Stimulated activated CD4-positive, alpha-beta T cell treated with anti-CD3 and anti-CD28 coated beads, Interleukin-2, amount 100 ng/mL, for 24 hours (primary cell): ENCODE measurements around the gene RAPSN.

Source experiments
- DNase-seq, 2 donors: peaks; one replicate each; pipeline ENCODE4 v3.0.0-alpha.2; 2020

The RAPSN gene

DNA sequence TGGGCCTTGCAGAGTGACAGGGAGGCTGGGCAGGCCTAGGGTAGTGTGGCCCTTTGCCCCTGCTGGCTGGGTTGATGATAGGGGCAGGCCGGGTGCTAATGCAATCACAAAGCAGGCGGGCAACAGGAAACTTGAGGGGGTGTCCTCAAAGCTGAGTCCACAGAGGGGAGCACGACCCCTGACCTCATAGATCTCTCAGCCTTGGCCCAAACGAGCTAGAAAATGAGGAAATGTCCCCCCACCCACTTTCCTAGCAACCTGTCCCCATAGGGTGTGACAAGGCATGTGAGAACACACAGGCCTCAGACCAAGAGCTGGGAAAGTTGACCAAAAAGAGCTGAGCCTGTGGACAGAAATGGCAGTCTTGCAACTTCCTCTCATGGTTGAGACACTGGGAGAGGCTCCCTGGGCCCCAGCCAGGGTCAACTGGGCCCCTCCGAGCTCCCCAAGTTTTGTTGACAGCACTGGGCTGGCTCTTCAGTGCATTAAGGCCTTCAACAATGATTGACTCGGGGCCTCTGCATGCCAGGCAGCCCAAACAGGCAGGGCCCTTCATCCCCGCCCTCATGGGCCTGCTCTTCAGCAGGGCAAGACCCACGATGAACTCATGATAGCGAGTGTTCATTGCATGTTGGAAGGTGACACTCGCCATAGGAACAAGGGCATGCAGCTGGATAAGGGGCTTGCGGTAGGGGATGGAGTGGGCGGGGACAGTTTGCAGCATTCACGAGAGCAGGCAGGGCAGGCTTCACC, 60.8 kb downstream of the RAPSN start:
- no peak for DNase-seq
